Neutrophil (primary cell): ENCODE data around the gene MACROD1.

Experiments used
- H3K27ac ChIP-seq: fragments of 200-600 bp; sonication (generic); 2 replicates; pipeline ENCODE4 v1.5.1; 2016; ENCODE audit warnings: mild to moderate bottlenecking, moderate library complexity
- H3K27me3 ChIP-seq: fragments of 200-600 bp; sonication (generic); 2 replicates; pipeline ENCODE4 v1.6.0; 2016; ENCODE audit warnings: mild to moderate bottlenecking
- H3K36me3 ChIP-seq: fragments of 200-600 bp; sonication (generic); 2 replicates; pipeline ENCODE4 v1.5.1; 2017
- H3K4me1 ChIP-seq, 2 experiments: fragments of 200-600 bp in 1 of 2; sonication (generic) in 1 of 2; 1 replicate in 1 of 2; 2 replicates in 1 of 2; pipeline versions ENCODE4 v1.5.1 to v1.6.1; 2013 to 2016; ENCODE audit warnings: low read depth in 1 of 2, low read length in 1 of 2, mild to moderate bottlenecking in 1 of 2, moderate library complexity in 1 of 2; ENCODE audit not compliant: control insufficient read depth in 1 of 2, insufficient read depth in 1 of 2
- H3K4me3 ChIP-seq, 2 experiments: fragments of 200-600 bp in 1 of 2; sonication (generic) in 1 of 2; 1 replicate in 1 of 2; 2 replicates in 1 of 2; pipeline ENCODE4 v1.5.1; 2013 to 2016; ENCODE audit warnings: low read depth in 1 of 2, low read length in 1 of 2, mild to moderate bottlenecking in 1 of 2, moderate library complexity in 1 of 2
- H3K9me3 ChIP-seq: fragments of 200-600 bp; sonication (generic); 2 replicates; pipeline ENCODE4 v1.5.1; 2016
- CTCF ChIP-seq: fragments of 200-600 bp; sonication (generic); IDR thresholded peaks from 2 replicates; pipeline ENCODE4 v1.5.1; 2016; ENCODE audit warnings: antibody characterized with exemption

The MACROD1 gene

DNA sequence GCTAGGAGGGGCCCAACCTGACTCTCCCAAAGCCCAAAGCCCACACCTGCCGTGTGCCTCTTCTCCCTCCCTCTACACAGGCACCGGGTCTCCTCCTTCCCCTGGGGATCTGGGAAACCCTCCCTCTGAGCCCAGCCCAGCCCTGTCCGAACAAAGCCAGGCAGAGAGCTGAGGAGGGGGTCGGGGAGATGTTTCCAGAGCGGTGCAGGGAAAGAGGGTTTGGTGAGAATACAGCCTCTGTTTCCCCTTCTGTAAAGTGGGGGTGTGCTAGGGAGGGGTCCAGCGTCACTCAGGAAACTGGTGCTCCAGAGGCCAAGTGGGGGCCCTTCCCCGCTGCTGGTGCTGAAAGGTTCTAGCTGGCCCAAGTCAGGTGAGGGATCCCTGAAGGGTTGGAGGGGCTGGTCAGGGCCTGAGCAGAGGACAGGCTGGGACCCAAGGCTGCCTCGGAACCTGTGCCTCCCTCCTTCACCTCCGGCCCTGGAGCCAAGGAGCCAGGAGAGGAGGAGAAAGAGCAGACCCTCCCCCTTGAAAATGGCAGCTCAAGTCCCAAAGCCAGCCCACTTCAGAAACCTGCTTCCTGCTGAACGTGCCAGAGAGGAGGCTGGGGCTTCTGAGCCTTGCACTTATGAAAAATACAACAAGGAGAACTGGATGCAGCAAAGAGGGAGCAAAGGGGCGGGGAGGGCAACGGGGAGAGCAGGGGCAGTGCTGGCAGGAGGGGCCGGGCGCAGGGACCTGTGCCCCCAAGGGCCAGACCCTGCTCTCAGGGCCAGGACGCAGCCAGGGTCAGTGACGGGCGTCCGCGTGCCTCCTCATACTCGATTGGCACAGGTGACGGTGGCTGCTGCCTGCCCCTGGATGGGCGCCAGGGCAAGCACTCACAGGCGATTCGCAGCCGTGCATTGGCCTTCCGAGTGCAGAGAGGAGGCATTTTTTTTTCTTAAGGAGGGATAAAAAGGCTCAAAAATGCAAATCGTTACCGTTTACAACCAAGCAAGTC, 43.2 kb downstream of the MACROD1 start:
- Histone ChIP-seq H3K27me3 (peaks cover 26% of the 10 kb centered on the region), H3K4me3 (no peak overlapping the region), H3K36me3 (no peaks in the 10 kb centered on the region), H3K4me1 (no peaks in the 10 kb centered on the region), H3K27ac (no peak overlapping the region), H3K9me3 (no peaks in the 10 kb centered on the region)
- no peak for TF ChIP-seq CTCF

GRCh38 chr11:64121663-64122410, 44.1 kb downstream of the MACROD1 start:
- no peak for TF ChIP-seq CTCF
- Histone ChIP-seq H3K4me1 (no peaks in the 10 kb centered on the region), H3K9me3 (no peaks in the 10 kb centered on the region), H3K27ac (no peak overlapping the region), H3K4me3 (no peak overlapping the region), H3K36me3 (no peaks in the 10 kb centered on the region), H3K27me3 (peaks cover 26% of the 10 kb centered on the region)

DNA sequence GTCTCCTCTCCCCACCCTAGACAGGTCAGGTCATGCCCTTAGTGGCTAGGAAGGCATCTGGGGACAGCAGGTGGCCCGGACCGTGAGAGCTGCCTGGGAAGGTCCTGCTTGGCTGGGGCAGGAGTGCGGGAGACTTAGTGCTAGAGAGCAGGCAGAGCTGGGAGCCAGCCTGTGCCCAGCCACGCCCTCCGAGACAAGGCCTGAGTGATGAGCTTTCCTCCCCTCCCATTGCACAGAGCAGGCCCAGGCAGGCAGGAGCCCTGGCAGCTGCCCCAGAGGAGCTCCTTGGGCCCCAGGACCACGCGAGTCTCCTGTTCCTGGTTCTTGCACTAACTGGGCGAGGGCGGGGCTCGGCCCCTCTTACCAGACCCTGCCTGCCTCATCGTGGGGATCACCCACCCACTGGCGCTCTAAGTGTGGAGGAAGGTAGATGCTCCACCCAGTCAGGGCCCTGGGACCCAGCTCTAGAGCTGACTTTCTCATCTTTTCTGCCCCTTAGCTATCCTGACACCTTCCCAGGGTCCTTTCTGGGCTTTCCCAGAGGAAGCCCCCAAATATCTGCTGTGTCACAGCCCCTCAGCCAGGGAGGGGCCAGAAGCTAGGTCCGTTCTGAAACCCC, 44.9 kb downstream of the MACROD1 start:
- H3K4me1 ChIP-seq, result no peaks in the 10 kb centered on the region
- no peak overlapping the region for H3K27ac ChIP-seq

GRCh38 chr11:64119700-64120099, 46.2 kb downstream of the MACROD1 start:
- Histone ChIP-seq H3K4me3 (no peak overlapping the region), H3K27ac (no peak overlapping the region), H3K36me3 (no peaks in the 10 kb centered on the region), H3K4me1 (no peaks in the 10 kb centered on the region), H3K27me3 (peaks cover 7% of the 10 kb centered on the region), H3K9me3 (no peaks in the 10 kb centered on the region)
- TF ChIP-seq CTCF, result no peak

More for the DNA sequence above, 44.9 kb downstream of the MACROD1 start:
- Histone ChIP-seq H3K27me3 (peaks cover 20% of the 10 kb centered on the region), H3K4me3 (no peak overlapping the region), H3K36me3 (no peaks in the 10 kb centered on the region), H3K9me3 (no peaks in the 10 kb centered on the region)
- TF ChIP-seq CTCF, result no peak

- no peak overlapping the region for H3K27ac ChIP-seq
- no peak overlapping the region for H3K4me3 ChIP-seq
- H3K36me3 ChIP-seq, result no peaks in the 10 kb centered on the region
- H3K4me1 ChIP-seq, result no peaks in the 10 kb centered on the region
- no peaks in the 10 kb centered on the region for H3K9me3 ChIP-seq
- peaks cover 6% of the 10 kb centered on the region for H3K27me3 ChIP-seq
- no peak for TF ChIP-seq CTCF
Observed at GRCh38 chr11:64118876-64119665, 46.8 kb downstream of the MACROD1 start.
